Right kidney (tissue), 1 donor: ENCODE results near the gene SHB.

ENCODE experiments used
- DNase-seq: peaks from one replicate; pipeline ENCODE4 v3.0.0-alpha.2; 2016

Gene SHB

GRCh38 chr9:38025166-38025565 lies 43.9 kb downstream of the SHB start:
- DNase-seq = no peak

GRCh38 chr9:38024036-38024681 lies 44.9 kb downstream of the SHB start:
- peak; percentile 42 for DNase-seq

- peak; percentile 18 for DNase-seq
Observed at GRCh38 chr9:38023661-38024035, 45.4 kb downstream of the SHB start.

GRCh38 chr9:38022995-38023394 lies 46.0 kb downstream of the SHB start:
- peak; percentile 36 for DNase-seq

- no peak for DNase-seq
Observed at GRCh38 chr9:38022203-38022895, 46.7 kb downstream of the SHB start.

- DNase-seq = no peak
Observed at GRCh38 chr9:38020151-38021076, 48.6 kb downstream of the SHB start.

- DNase-seq = no peak
Observed at GRCh38 chr9:38019731-38020130, 49.3 kb downstream of the SHB start.

- no peak for DNase-seq
Observed at GRCh38 chr9:38018958-38019602, 49.9 kb downstream of the SHB start.

- no peak for DNase-seq
Observed at GRCh38 chr9:38018241-38018957, 50.6 kb downstream of the SHB start.

- DNase-seq = no peak
Observed at GRCh38 chr9:38017885-38018186, 51.2 kb downstream of the SHB start.

GRCh38 chr9:38017149-38017884 lies 51.7 kb downstream of the SHB start:
- DNase-seq = peak; percentile 62

GRCh38 chr9:38016375-38017135 lies 52.5 kb downstream of the SHB start:
- DNase-seq = no peak

GRCh38 chr9:38015906-38016305 lies 53.1 kb downstream of the SHB start:
- DNase-seq = no peak

GRCh38 chr9:38015266-38015665 lies 53.8 kb downstream of the SHB start:
- DNase-seq = no peak

GRCh38 chr9:38012767-38013450 lies 56.1 kb downstream of the SHB start:
- DNase-seq = no peak

GRCh38 chr9:38011991-38012390 lies 57.0 kb downstream of the SHB start:
- DNase-seq = no peak

GRCh38 chr9:38010918-38011704 lies 57.9 kb downstream of the SHB start:
- no peak for DNase-seq

- DNase-seq = no peak
Observed at GRCh38 chr9:38009990-38010389, 59.0 kb downstream of the SHB start.

GRCh38 chr9:38009035-38009501 lies 60.0 kb downstream of the SHB start:
- DNase-seq = no peak
